Panc1 (cell line): ENCODE results near the gene RAB11FIP3. TPM values are rescaled to one million over a fixed set of nuclear protein-coding genes. Genes with fewer than 3 reads are reported as not detected.
A peak's percentile ranks its signal among the peaks of the same experiment; 100 is the strongest.

ENCODE experiments used
- ATAC-seq: fragments of 200-7000 bp; cut with Tn5 transposase; 2 replicates; pipeline ENCODE4 v1.9.1; 2020; ENCODE audit warnings: mild to moderate bottlenecking, moderate library complexity
- BruUV-seq: library from RNA; stranded (reverse); fragments of 400-500 nt; replicated peaks from 2 replicates; lab custom pipeline; 2021; lab: Mats Ljungman, UMichigan
- CTCF ChIA-PET: fragments of 300-600 bp; sonication (Branson Sonifier 250); formaldehyde crosslinking; loops from one replicate; lab custom pipeline; 2022; ENCODE audit warnings: antibody characterized with exemption; lab: Charles Lee
- POLR2A ChIA-PET: fragments of 300-600 bp; sonication (Branson Sonifier 250); formaldehyde crosslinking; loops from one replicate; lab custom pipeline; 2022; ENCODE audit warnings: antibody characterized with exemption; lab: Charles Lee
- DNase-seq: peaks from one replicate; pipeline ENCODE4 v3.0.0-alpha.2; 2010; ENCODE audit warnings: low read depth, low spot score
- H3K27ac ChIP-seq: 2 replicates; pipeline ENCODE4 v1.5.1; 2011; ENCODE audit warnings: mild to moderate bottlenecking, low read length, inconsistent platforms
- H3K27me3 ChIP-seq: fragments of 200-500 bp; sonication (Bioruptor generic); 2 replicates; pipeline ENCODE4 v1.6.0; 2014; ENCODE audit warnings: low read length, inconsistent platforms; ENCODE audit not compliant: control insufficient read depth, insufficient read depth
- H3K36me3 ChIP-seq: fragments of 200-500 bp; sonication (Bioruptor generic); 2 replicates; pipeline ENCODE4 v1.5.1; 2014; ENCODE audit warnings: inconsistent platforms, mild to moderate bottlenecking, low read length, moderate library complexity; ENCODE audit not compliant: control insufficient read depth, insufficient read depth
- H3K4me1 ChIP-seq: 2 replicates; pipeline ENCODE4 v1.5.1; 2011; ENCODE audit warnings: inconsistent platforms, mild to moderate bottlenecking, low read length, moderate library complexity; ENCODE audit not compliant: control insufficient read depth, insufficient read depth
- H3K4me3 ChIP-seq, 2 experiments: 2 replicates each; pipeline ENCODE4 v1.5.1; 2011 to 2012; ENCODE audit warnings: low read depth in 2 of 2, low read length in 2 of 2, mild to moderate bottlenecking in 2 of 2, inconsistent platforms in 1 of 2, moderate library complexity in 1 of 2
- H3K9me3 ChIP-seq: fragments of 200-500 bp; sonication (Bioruptor generic); 2 replicates; pipeline ENCODE4 v1.5.1; 2014; ENCODE audit warnings: low read depth, mild to moderate bottlenecking, inconsistent platforms, low read length, moderate library complexity; ENCODE audit not compliant: control insufficient read depth, insufficient read depth
- CTCF ChIP-seq: fragments of 450-650 bp; IDR thresholded peaks from 2 replicates; pipeline ENCODE4 v1.5.1; 2017; ENCODE audit warnings: mild to moderate bottlenecking
- POLR2AphosphoS5 ChIP-seq: IDR thresholded peaks from 2 replicates; pipeline ENCODE4 v1.6.1; 2012; ENCODE audit warnings: mild to moderate bottlenecking, low read depth, low read length, moderate library complexity
- REST ChIP-seq, 2 experiments: IDR thresholded peaks; 2 replicates each; pipeline ENCODE4 v1.6.1; 2011 to 2012; ENCODE audit warnings: low read depth in 2 of 2, control low read depth in 1 of 2, low read length in 1 of 2, mild to moderate bottlenecking in 1 of 2, moderate library complexity in 1 of 2; ENCODE audit not compliant: insufficient read depth in 1 of 2
- SIN3A ChIP-seq: IDR thresholded peaks from 2 replicates; pipeline ENCODE4 v1.6.1; 2012; ENCODE audit warnings: low read depth, mild to moderate bottlenecking, low read length, moderate library complexity, borderline replicate concordance; ENCODE audit not compliant: insufficient read depth
- TCF7L2 ChIP-seq: IDR thresholded peaks from 2 replicates; pipeline ENCODE4 v1.6.1; 2011; ENCODE audit warnings: mild to moderate bottlenecking, low read depth, low read length, inconsistent platforms
- in situ Hi-C: cut with HindIII; loops from 2 replicates; pipeline ENCODE4 v1.10.0; 2016; ENCODE audit warnings: low sequenced_read_pairs, low pct_unique_long_range_greater_than_20kb
- intact Hi-C: fragments of 100-400 bp; cut with micrococcal nuclease; formaldehyde crosslinking; loops from one replicate; pipeline ENCODE4 v1.10.0; 2022; ENCODE audit not compliant: unreplicated experiment
- total RNA-seq: library from RNA; stranded (reverse); gene quantifications from one replicate; pipeline ENCODE4 v1.2.1, GENCODE V29; 2021; ENCODE audit not compliant: unreplicated experiment

The RAB11FIP3 gene
- total RNA-seq, 1 experiment from 2014 or later = 57.3 TPM

- intact Hi-C loops (no loop called here), in situ Hi-C loops (no loop called here)
- Histone ChIP-seq H3K4me1 (peaks cover 27% of the 10 kb centered on the region), H3K4me3 (no peak overlapping the region), H3K27me3 (no peaks in the 10 kb centered on the region), H3K36me3 (no peaks in the 10 kb centered on the region), H3K27ac (no peak overlapping the region), H3K9me3 (no peaks in the 10 kb centered on the region)
- no TSS peak for BruUV-seq
- ATAC-seq = peak; percentile 28
- no peak for TF ChIP-seq REST (IDR thresholded peaks at IDR 0.05; ENCODE audit: insufficient read depth in 1 of 2, low read depth in 2 of 2, low read length in 1 of 2)
- no peak for TF ChIP-seq TCF7L2
- no peak for TF ChIP-seq SIN3A
- TF ChIP-seq CTCF = no peak
- no peak for TF ChIP-seq POLR2AphosphoS5
- POLR2A ChIA-PET = no interaction called here
- CTCF ChIA-PET = no interaction called here
- DNase-seq = no peak
Measured at GRCh38 chr16:554640-555365, 129.4 kb downstream of the RAB11FIP3 start.

- H3K27ac ChIP-seq = no peak overlapping the region
- intact Hi-C loops (no loop called here), in situ Hi-C loops (no loop called here)
- peaks cover 27% of the 10 kb centered on the region for H3K4me1 ChIP-seq
- no peak overlapping the region for H3K4me3 ChIP-seq
- BruUV-seq = no TSS peak
- CTCF ChIA-PET = no interaction called here
- ATAC-seq (no peak), DNase-seq (no peak)
- no peaks in the 10 kb centered on the region for H3K9me3 ChIP-seq
- TF ChIP-seq TCF7L2 (no peak), REST (IDR thresholded peaks at IDR 0.05; ENCODE audit: insufficient read depth in 1 of 2, low read depth in 2 of 2, low read length in 1 of 2) (no peak), SIN3A (no peak), CTCF (peak; percentile 41), POLR2AphosphoS5 (no peak)
- H3K27me3 ChIP-seq = no peaks in the 10 kb centered on the region
- POLR2A ChIA-PET = no interaction called here
- H3K36me3 ChIP-seq = no peaks in the 10 kb centered on the region
Measured at GRCh38 chr16:555528-556473, 130.4 kb downstream of the RAB11FIP3 start.
